ENCODE results near the gene OSBPL6.

OSBPL6 gene

GRCh38 chr2:178383718-178384117 lies 189.4 kb downstream of the OSBPL6 start:
- H3K4me3 ChIP-seq (ENCODE audit: low read depth, low read length), result no peak overlapping the region
- no peak for DNase-seq (ENCODE audit: low read depth)
- TF ChIP-seq, protein P1, sequence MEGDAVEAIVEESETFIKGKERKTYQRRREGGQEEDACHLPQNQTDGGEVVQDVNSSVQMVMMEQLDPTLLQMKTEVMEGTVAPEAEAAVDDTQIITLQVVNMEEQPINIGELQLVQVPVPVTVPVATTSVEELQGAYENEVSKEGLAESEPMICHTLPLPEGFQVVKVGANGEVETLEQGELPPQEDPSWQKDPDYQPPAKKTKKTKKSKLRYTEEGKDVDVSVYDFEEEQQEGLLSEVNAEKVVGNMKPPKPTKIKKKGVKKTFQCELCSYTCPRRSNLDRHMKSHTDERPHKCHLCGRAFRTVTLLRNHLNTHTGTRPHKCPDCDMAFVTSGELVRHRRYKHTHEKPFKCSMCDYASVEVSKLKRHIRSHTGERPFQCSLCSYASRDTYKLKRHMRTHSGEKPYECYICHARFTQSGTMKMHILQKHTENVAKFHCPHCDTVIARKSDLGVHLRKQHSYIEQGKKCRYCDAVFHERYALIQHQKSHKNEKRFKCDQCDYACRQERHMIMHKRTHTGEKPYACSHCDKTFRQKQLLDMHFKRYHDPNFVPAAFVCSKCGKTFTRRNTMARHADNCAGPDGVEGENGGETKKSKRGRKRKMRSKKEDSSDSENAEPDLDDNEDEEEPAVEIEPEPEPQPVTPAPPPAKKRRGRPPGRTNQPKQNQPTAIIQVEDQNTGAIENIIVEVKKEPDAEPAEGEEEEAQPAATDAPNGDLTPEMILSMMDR (IDR thresholded peaks at IDR 0.05; ENCODE audit: low read depth, low read length, missing control alignments), result no peak

DNA sequence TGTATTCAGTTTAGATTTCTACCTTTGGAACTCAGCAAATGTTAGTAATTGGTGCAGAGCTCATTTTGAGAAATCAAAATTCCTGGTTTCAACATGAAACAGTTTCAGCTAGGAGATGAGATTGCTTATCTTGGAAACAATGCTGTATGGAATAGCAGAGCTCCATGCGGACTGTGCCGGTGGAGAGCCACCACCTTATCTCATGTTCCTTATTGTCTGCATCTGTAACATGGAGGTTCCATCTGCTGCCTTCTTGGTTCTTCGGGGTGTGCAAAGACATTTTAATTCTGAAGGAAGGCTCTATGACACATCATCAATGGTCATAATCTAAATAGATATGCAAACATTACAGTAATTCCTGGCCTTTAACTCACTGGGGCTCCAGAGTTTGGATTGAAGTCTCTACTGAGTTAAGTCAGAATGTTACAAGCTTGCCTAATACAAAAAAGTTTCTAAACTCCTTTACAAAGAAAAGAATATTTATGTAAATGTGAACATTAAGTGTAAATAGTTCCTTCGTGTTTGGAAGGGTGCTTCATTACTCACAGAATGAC lies 191.4 kb downstream of the OSBPL6 start:
- TF ChIP-seq, protein P1 (IDR thresholded peaks at IDR 0.05; ENCODE audit: low read depth, low read length, missing control alignments), result no peak
- DNase-seq (ENCODE audit: low read depth), result no peak
- H3K4me3 ChIP-seq (ENCODE audit: low read depth, low read length), result no peak overlapping the region

DNA sequence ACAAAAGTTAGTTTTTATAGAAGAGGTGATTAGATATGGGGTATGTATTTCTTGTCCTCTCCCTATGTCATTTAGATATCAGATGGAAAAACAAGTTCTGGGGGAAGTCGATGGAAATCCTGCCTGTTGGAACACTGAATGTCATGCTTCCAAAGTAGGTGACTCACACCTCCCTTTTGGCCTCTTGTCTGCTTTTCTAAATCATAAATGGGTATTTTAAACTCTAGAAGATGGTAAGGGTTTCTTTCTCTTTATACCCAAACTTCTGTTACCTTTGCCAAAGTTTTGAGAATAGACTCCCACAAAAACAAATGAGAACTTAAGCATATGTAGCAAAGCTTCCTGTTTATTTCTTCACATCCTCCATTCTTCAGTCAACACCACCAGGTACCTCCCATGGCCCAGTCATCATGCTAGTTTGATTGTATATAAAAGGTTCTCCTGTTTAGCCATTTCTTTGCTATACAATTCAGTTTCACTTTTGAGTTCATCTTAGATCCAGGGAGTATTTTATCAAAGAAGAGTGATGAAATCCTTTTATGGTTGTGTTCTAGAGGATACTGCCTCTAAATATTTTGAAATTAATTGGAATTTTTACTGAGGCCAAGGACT lies 192.8 kb downstream of the OSBPL6 start:
- DNase-seq (ENCODE audit: low read depth), result no peak
- TF ChIP-seq, protein P1 (IDR thresholded peaks at IDR 0.05; ENCODE audit: low read depth, low read length, missing control alignments), result no peak
- H3K4me3 ChIP-seq (ENCODE audit: low read depth, low read length), result no peak overlapping the region

- DNase-seq (ENCODE audit: low read depth), result no peak
- H3K4me3 ChIP-seq (ENCODE audit: low read depth, low read length), result no peak overlapping the region
- TF ChIP-seq, protein P1 (IDR thresholded peaks at IDR 0.05; ENCODE audit: low read depth, low read length, missing control alignments), result no peak
These were observed 194.0 kb downstream of the OSBPL6 start for GRCh38 chr2:178388287-178388686.

DNA sequence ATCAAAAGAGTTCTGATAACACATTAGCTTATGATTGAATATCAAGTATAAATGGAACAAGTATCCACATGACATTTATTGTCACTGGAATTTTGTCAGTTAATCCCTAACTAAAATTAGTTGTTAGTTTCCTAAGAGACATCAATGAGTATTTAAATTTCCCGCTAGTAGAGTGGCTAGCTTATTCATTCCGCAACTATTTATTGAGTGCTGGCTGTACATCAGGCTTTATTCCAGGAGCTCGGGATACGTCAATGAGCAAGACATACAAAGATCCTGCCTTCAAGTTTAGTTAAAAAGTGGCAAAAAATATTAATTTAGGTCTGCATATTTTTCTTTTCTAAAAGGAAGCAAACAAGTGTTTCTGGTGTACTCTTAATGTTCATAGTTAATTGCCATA lies 197.4 kb downstream of the OSBPL6 start:
- DNase-seq (ENCODE audit: low read depth), result no peak
- TF ChIP-seq, protein P1 (IDR thresholded peaks at IDR 0.05; ENCODE audit: low read depth, low read length, missing control alignments), result no peak
- H3K4me3 ChIP-seq (ENCODE audit: low read depth, low read length), result no peak overlapping the region

DNA sequence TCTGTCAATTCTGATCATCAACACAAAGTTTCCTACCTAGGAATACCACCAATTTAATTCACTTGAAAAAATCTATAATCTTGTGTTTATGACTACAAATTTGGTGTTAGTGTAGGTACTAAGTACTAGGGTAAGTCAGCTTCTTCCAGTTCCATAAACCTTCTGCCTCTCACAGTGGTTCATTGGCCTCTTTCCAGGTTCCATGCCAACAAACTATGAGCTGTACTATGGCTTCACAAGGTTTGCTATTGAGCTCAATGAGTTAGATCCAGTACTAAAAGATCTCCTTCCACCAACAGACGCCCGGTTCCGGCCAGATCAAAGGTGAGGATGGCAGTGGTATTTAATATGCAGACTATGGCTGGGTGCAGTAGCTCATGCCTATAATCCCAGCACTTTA lies 197.9 kb downstream of the OSBPL6 start:
- H3K4me3 ChIP-seq (ENCODE audit: low read depth, low read length), result no peak overlapping the region
- DNase-seq (ENCODE audit: low read depth), result no peak

More for the DNA sequence above, 197.9 kb downstream of the OSBPL6 start:
- TF ChIP-seq, protein P1 (IDR thresholded peaks at IDR 0.05; ENCODE audit: low read depth, low read length, missing control alignments), result no peak
